Mesothelial cell of epicardium (in vitro differentiated cells): ENCODE data around the gene KLHL12. TPM values are rescaled to one million over a fixed set of nuclear protein-coding genes. Genes with fewer than 3 reads are reported as not detected.

Experiments
- DNase-seq, 2 experiments: peaks; one replicate each; pipeline ENCODE4 v3.0.0; 2021; ENCODE audit warnings: low spot score in 2 of 2; ENCODE audit not compliant: unreplicated experiment in 2 of 2
- H3K27ac Mint-ChIP-seq: 2 replicates; pipeline ENCODE4 v1.8.0; 2021; ENCODE audit warnings: mixed read lengths
- H3K27me3 Mint-ChIP-seq: 2 replicates; pipeline ENCODE4 v1.8.0; 2021; ENCODE audit warnings: low read depth, mixed read lengths
- H3K36me3 Mint-ChIP-seq: 2 replicates; pipeline ENCODE4 v1.8.0; 2021; ENCODE audit warnings: mixed read lengths
- H3K4me1 Mint-ChIP-seq: 2 replicates; pipeline ENCODE4 v1.8.0; 2021; ENCODE audit warnings: mixed read lengths
- H3K4me3 Mint-ChIP-seq: 2 replicates; pipeline ENCODE4 v1.8.0; 2021; ENCODE audit warnings: mild to moderate bottlenecking, moderate library complexity, mixed read lengths
- H3K9me3 Mint-ChIP-seq: 2 replicates; pipeline ENCODE4 v1.8.0; 2021; ENCODE audit warnings: mixed read lengths
- total RNA-seq: library from RNA; stranded (reverse); gene quantifications from 3 replicates; pipeline ENCODE4 v1.2.1, GENCODE V29; 2021
- TF ChIP-seq, protein P1 (sequence below): fragments of 200-600 bp; sonication (generic); IDR thresholded peaks from one replicate; pipeline ENCODE4 v1.5.0; 2021; ENCODE audit warnings: antibody characterized with exemption; ENCODE audit not compliant: unreplicated experiment

KLHL12 gene
- total RNA-seq, 1 donor from 2014 or later: 27.8 TPM

DNA sequence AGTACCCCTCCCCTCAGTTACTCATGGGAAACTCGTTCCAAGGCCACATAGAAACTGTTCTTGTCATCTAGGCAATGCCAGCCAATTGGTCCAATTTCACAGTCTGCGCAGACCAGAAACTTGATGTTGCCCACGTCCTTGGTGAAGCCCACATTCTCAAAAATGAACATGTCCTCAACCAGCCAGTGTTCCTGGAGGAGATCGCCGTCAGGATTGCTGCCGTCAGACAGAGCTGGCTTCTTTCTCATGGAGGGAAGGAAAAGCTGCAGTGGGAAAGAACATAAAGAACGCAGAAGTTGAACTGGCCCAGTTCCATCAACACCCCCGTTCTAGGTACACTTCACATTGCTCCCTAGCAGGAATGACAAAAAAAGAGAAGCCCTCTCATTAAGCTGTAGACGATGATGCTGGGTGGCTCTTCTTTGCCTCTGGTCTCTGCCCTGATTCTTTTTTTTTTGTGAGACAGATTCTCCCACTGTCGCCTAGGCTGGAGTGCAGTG lies 46.0 kb downstream of the KLHL12 start:
- Mint-ChIP-seq H3K36me3 (peaks cover 9% of the 10 kb centered on the region), H3K4me3 (no peak overlapping the region), H3K9me3 (no peaks in the 10 kb centered on the region), H3K27me3 (no peaks in the 10 kb centered on the region), H3K27ac (no peak overlapping the region), H3K4me1 (no peaks in the 10 kb centered on the region)
- no peak for DNase-seq
- TF ChIP-seq, protein P1, sequence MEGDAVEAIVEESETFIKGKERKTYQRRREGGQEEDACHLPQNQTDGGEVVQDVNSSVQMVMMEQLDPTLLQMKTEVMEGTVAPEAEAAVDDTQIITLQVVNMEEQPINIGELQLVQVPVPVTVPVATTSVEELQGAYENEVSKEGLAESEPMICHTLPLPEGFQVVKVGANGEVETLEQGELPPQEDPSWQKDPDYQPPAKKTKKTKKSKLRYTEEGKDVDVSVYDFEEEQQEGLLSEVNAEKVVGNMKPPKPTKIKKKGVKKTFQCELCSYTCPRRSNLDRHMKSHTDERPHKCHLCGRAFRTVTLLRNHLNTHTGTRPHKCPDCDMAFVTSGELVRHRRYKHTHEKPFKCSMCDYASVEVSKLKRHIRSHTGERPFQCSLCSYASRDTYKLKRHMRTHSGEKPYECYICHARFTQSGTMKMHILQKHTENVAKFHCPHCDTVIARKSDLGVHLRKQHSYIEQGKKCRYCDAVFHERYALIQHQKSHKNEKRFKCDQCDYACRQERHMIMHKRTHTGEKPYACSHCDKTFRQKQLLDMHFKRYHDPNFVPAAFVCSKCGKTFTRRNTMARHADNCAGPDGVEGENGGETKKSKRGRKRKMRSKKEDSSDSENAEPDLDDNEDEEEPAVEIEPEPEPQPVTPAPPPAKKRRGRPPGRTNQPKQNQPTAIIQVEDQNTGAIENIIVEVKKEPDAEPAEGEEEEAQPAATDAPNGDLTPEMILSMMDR: no peak

GRCh38 chr1:202880062-202880461 lies 47.0 kb downstream of the KLHL12 start:
- peaks cover 9% of the 10 kb centered on the region for H3K36me3 Mint-ChIP-seq
- H3K27me3 Mint-ChIP-seq: no peaks in the 10 kb centered on the region
- H3K9me3 Mint-ChIP-seq: no peaks in the 10 kb centered on the region
- no peak overlapping the region for H3K4me3 Mint-ChIP-seq
- H3K27ac Mint-ChIP-seq: no peak overlapping the region
- DNase-seq: no peak
- H3K4me1 Mint-ChIP-seq: no peaks in the 10 kb centered on the region
- TF ChIP-seq, protein P1: no peak

- Mint-ChIP-seq H3K4me1 (no peaks in the 10 kb centered on the region), H3K27ac (no peak overlapping the region), H3K36me3 (peaks cover 9% of the 10 kb centered on the region), H3K27me3 (no peaks in the 10 kb centered on the region), H3K9me3 (no peaks in the 10 kb centered on the region), H3K4me3 (no peak overlapping the region)
- TF ChIP-seq, protein P1: no peak
- DNase-seq: no peak
Observed at GRCh38 chr1:202879128-202879527, 47.9 kb downstream of the KLHL12 start.

DNA sequence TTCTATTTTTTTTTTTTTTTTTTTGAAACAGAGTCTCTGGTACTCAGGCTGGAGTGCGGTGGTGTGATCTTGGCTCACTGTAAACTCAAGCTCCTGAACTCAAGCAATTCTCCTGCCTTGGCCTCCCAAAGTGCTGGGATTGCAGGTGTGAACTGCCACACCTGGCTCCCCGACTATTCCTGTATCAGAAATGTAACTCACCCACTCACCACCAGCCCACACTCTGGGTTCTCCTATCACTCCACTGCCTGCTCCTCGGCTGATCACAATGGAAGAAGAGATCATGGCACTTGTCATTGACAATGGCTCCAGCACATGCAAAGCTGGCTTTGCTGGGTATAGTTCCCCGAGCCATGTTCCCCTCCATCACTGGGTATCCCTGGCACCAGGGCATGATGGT lies 54.0 kb downstream of the KLHL12 start:
- H3K27me3 Mint-ChIP-seq: no peaks in the 10 kb centered on the region
- H3K27ac Mint-ChIP-seq: no peak overlapping the region

GRCh38 chr1:202871367-202871766 lies 55.7 kb downstream of the KLHL12 start:
- no peak for DNase-seq
- H3K4me3 Mint-ChIP-seq: no peak overlapping the region
- no peaks in the 10 kb centered on the region for H3K27me3 Mint-ChIP-seq
- H3K9me3 Mint-ChIP-seq: no peaks in the 10 kb centered on the region
- TF ChIP-seq, protein P1: no peak
- H3K36me3 Mint-ChIP-seq: no peaks in the 10 kb centered on the region
- H3K4me1 Mint-ChIP-seq: no peaks in the 10 kb centered on the region
- H3K27ac Mint-ChIP-seq: no peak overlapping the region

More for the DNA sequence above, 54.0 kb downstream of the KLHL12 start:
- no peaks in the 10 kb centered on the region for H3K4me1 Mint-ChIP-seq
- H3K9me3 Mint-ChIP-seq: no peaks in the 10 kb centered on the region
- TF ChIP-seq, protein P1: no peak
- no peak for DNase-seq
- no peak overlapping the region for H3K4me3 Mint-ChIP-seq
- H3K36me3 Mint-ChIP-seq: no peaks in the 10 kb centered on the region
